ENCODE measurements around the gene SLCO2B1. TPM values are rescaled to one million over a fixed set of nuclear protein-coding genes. Genes with fewer than 3 reads are reported as not detected.

Gene SLCO2B1
- total and polyA plus RNA-seq, 3 experiments from 2014 or later, result 0.98 to 1.3 TPM; not detected in 1

DNA sequence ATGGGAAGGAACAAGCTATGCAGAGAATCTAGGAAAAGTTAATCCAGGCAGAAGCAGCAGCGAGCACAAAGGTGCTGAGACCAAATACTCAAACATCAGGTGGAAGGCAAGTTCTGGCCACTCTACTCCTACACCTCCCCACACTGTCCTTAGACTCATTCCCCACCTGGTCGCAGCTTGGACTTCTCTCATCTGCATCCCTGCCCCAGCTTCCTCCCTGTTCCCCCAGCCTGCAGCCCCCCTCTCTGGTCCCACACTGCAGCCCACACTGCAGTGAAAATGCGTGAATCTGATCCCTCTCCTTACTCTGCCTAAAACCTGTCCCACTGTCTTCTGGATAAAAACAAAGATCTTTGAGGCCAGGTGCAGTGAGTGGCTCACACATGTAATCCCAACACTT is 98.8 kb downstream of the SLCO2B1 start:
- no peak overlapping the region for H3K4me3 ChIP-seq (ENCODE audit: low read length)
- Mint-ChIP-seq H3K36me3 (peaks cover 0 to 2% (median 0%) of the 10 kb centered on the region in 3 donors), H3K27ac (peak overlapping the region in 1 of 8 donors; percentile 14), H3K4me1 (no peaks in the 10 kb centered on the region), H3K9me3 (peaks cover 0 to 4% (median 0%) of the 10 kb centered on the region in 5 donors), H3K27me3 (peaks cover 14% of the 10 kb centered on the region in 2 donors), H3K4me3 (no peak overlapping the region)
- ChIA-PET POLR2A (no interaction called here), CTCF (interaction anchor here (1.2 to 17.5 kb wide), 9 partner anchors 9 to 226 kb away, joined by 3 to 419 read pairs (median 6); partner anchors contain the start of gene SLCO2B1)
- H3K9me3 ChIP-seq (ENCODE audit: low read length), result no peaks in the 10 kb centered on the region
- no peak for DNase-seq
- H3K27me3 ChIP-seq (ENCODE audit: insufficient read depth, low read length, poor library complexity, severe bottlenecking), result no peaks in the 10 kb centered on the region
- no peak overlapping the region for H3K27ac ChIP-seq (ENCODE audit: low read depth, low read length)
- H3K36me3 ChIP-seq (ENCODE audit: insufficient read depth, low read length), result no peaks in the 10 kb centered on the region
- H3K4me1 ChIP-seq (ENCODE audit: insufficient read depth, low read length), result no peaks in the 10 kb centered on the region

DNA sequence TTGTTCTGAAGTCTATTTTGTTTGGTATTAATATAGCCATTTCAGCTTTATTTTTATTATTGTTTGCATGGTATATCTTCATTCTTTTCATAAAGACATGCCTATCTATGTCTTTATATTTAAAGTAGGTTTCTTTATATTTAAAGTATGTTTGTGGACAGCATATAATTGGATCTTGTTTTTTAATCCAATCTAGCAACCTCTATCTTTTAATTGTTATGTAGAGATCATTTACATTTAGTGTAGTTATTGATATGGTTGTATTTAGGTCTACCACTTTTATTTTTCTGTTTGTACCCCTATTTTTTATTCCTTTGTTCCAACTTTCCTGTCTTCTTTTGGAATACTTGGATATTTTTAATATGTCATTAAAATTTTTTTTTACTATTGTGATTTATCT is 103.4 kb downstream of the SLCO2B1 start:
- Mint-ChIP-seq H3K27ac (no peak overlapping the region), H3K27me3 (peaks cover 10 to 11% of the 10 kb centered on the region in 2 donors), H3K4me3 (no peak overlapping the region), H3K9me3 (peaks cover 0 to 4% (median 0%) of the 10 kb centered on the region in 5 donors), H3K36me3 (peaks cover 0 to 2% (median 0%) of the 10 kb centered on the region in 3 donors), H3K4me1 (peaks cover 0 to under 1% (median under 1%) of the 10 kb centered on the region in 3 donors)
- Histone ChIP-seq H3K4me3 (ENCODE audit: low read length) (no peak overlapping the region), H3K9me3 (ENCODE audit: low read length) (no peaks in the 10 kb centered on the region), H3K4me1 (ENCODE audit: insufficient read depth, low read length) (no peaks in the 10 kb centered on the region), H3K27ac (ENCODE audit: low read depth, low read length) (no peak overlapping the region), H3K27me3 (ENCODE audit: insufficient read depth, low read length, poor library complexity, severe bottlenecking) (no peaks in the 10 kb centered on the region), H3K36me3 (ENCODE audit: insufficient read depth, low read length) (no peaks in the 10 kb centered on the region)
- ChIA-PET POLR2A (no interaction called here), CTCF (interaction anchor here (1.2 to 1.4 kb wide), 3 partner anchors 12 to 232 kb away, joined by 3 to 5 read pairs (median 4); no protein-coding TSS in a partner anchor)
- no peak for DNase-seq

Other genes starting within 250 kb of the SLCO2B1 start
- 10 to 100 TPM; 28.4 to 32.9 TPM for gene XRRA1, start 202.0 kb upstream of the SLCO2B1 start, total RNA-seq
- gene XRRA1, start 202.0 kb upstream of the SLCO2B1 start, polyA plus RNA-seq, result 7.1 TPM
- gene SPCS2, start 201.8 kb upstream of the SLCO2B1 start, total RNA-seq, result 100 to 1,000 TPM; 150 to 151 TPM
- 273 TPM for gene SPCS2, start 201.8 kb upstream of the SLCO2B1 start, polyA plus RNA-seq
- 10 to 100 TPM; 12.7 TPM for gene NEU3, start 162.2 kb upstream of the SLCO2B1 start, total RNA-seq
- gene NEU3, start 162.2 kb upstream of the SLCO2B1 start, polyA plus RNA-seq, result 2.1 TPM
- not detected for gene OR2AT4, start 54.2 kb upstream of the SLCO2B1 start, total RNA-seq
- not detected for gene OR2AT4, start 54.2 kb upstream of the SLCO2B1 start, polyA plus RNA-seq
- gene TPBGL, start 89.7 kb downstream of the SLCO2B1 start, total RNA-seq, result under 1 TPM in 1 of 2 experiments, not detected in 1; 0.09 TPM
- 0.23 TPM for gene TPBGL, start 89.7 kb downstream of the SLCO2B1 start, polyA plus RNA-seq
- gene ARRB1, start 200.6 kb downstream of the SLCO2B1 start, total RNA-seq, result 10 to 100 TPM in 1 of 2 experiments, 1 to 10 TPM in 1; 9.9 to 10.6 TPM
- 5.5 TPM for gene ARRB1, start 200.6 kb downstream of the SLCO2B1 start, polyA plus RNA-seq
- 1,000 to 10,000 TPM; 3,916 to 3,935 TPM for gene RPS3, start 248.4 kb downstream of the SLCO2B1 start, total RNA-seq
- gene RPS3, start 248.4 kb downstream of the SLCO2B1 start, polyA plus RNA-seq, result 4,910 TPM

Data from CD8-positive, alpha-beta memory T cell (primary cell).